T-cell (primary cell): Measurements from ENCODE around the gene ZNF205. TPM values are rescaled to one million over a fixed set of nuclear protein-coding genes. Genes with fewer than 3 reads are reported as not detected.

Experiments
- ATAC-seq, 4 experiments: fragments of 200-7000 bp in 3 of 4; fragments of 150-1000 bp in 1 of 4; cut with Tn5 transposase; replicated peaks in 1 of 4; 1 replicate in 3 of 4; 2 replicates in 1 of 4; pipeline ENCODE4 v1.10.0; 2021; ENCODE audit warnings: moderate library complexity in 3 of 4, mild to moderate bottlenecking in 2 of 4, moderate number of reproducible peaks in 1 of 4
- CTCF ChIA-PET, 2 donors: fragments of 300-600 bp; sonication (Branson Sonifier 250); formaldehyde crosslinking; loops; one replicate each; lab custom pipeline; 2022; ENCODE audit warnings: antibody characterized with exemption in 2 of 2; lab: Charles Lee
- POLR2A ChIA-PET, 2 donors: fragments of 300-600 bp; sonication (Branson Sonifier 250); formaldehyde crosslinking; loops; one replicate each; lab custom pipeline; 2022; ENCODE audit warnings: antibody characterized with exemption in 2 of 2; lab: Charles Lee
- DNase-seq, 35 experiments: peaks; one replicate each; pipeline versions ENCODE4 v3.0.0 to v3.0.0-alpha.2; 2013 to 2023
- H3K27ac ChIP-seq: one replicate; pipeline ENCODE4 v1.5.1; 2013; ENCODE audit warnings: low read length
- H3K27me3 ChIP-seq, 2 experiments: replicated peaks in 1 of 2; 1 replicate in 1 of 2; 2 replicates in 1 of 2; pipeline versions ENCODE4 v1.6.1 to v1.7.0; 2013; ENCODE audit warnings: low read length in 1 of 2, mixed read lengths in 1 of 2; ENCODE audit not compliant: control insufficient read depth in 2 of 2, insufficient read depth in 2 of 2; ENCODE audit errors: extremely low read depth in 1 of 2
- H3K36me3 ChIP-seq, 2 donors: 1 replicate in 1 of 2; 2 replicates in 1 of 2; pipeline versions ENCODE4 v1.6.1 to v1.7.0; 2013; ENCODE audit warnings: low read length in 1 of 2; ENCODE audit not compliant: control insufficient read depth in 2 of 2, insufficient read depth in 1 of 2; ENCODE audit errors: extremely low read depth in 1 of 2
- H3K4me1 ChIP-seq, 2 experiments: 1 replicate in 1 of 2; 2 replicates in 1 of 2; pipeline versions ENCODE4 v1.6.1 to v1.7.0; 2013; ENCODE audit warnings: low read length in 2 of 2, mixed read lengths in 1 of 2; ENCODE audit not compliant: insufficient read depth in 2 of 2, control insufficient read depth in 1 of 2; ENCODE audit errors: extremely low read depth in 1 of 2
- H3K4me3 ChIP-seq, 2 donors: 1 replicate in 1 of 2; 2 replicates in 1 of 2; pipeline versions ENCODE4 v1.5.1 to v1.7.0; 2013; ENCODE audit warnings: mild to moderate bottlenecking in 2 of 2, low read length in 1 of 2, moderate library complexity in 1 of 2; ENCODE audit not compliant: control insufficient read depth in 1 of 2; ENCODE audit errors: extremely low read depth in 1 of 2
- H3K9me3 ChIP-seq: 2 replicates; pipeline ENCODE4 v1.7.0; 2013
- H3K27ac Mint-ChIP-seq, 2 donors: one replicate each; pipeline ENCODE4 v1.8.0; 2020 to 2021; ENCODE audit warnings: mild to moderate bottlenecking in 2 of 2, mixed read lengths in 2 of 2
- H3K27me3 Mint-ChIP-seq, 2 donors: one replicate each; pipeline ENCODE4 v1.8.0; 2021 to 2022; ENCODE audit warnings: mixed read lengths in 2 of 2
- H3K36me3 Mint-ChIP-seq: one replicate; pipeline ENCODE4 v1.8.0; 2021; ENCODE audit warnings: mixed read lengths
- H3K4me1 Mint-ChIP-seq, 3 donors: one replicate each; pipeline ENCODE4 v1.8.0; 2020 to 2022; ENCODE audit warnings: mixed read lengths in 3 of 3, mild to moderate bottlenecking in 1 of 3
- H3K4me3 Mint-ChIP-seq, 3 donors: one replicate each; pipeline ENCODE4 v1.8.0; 2020 to 2022; ENCODE audit warnings: mild to moderate bottlenecking in 3 of 3, mixed read lengths in 3 of 3, moderate library complexity in 3 of 3
- H3K9me3 Mint-ChIP-seq, 3 donors: one replicate each; pipeline ENCODE4 v1.8.0; 2020 to 2022; ENCODE audit warnings: mixed read lengths in 3 of 3
- WGBS: methylation state at CpG from one replicate; pipeline ENCODE4 v1.1.5; 2013; ENCODE audit warnings: missing lambda C conversion rate; ENCODE audit not compliant: insufficient coverage; 5-methylcytosine and 5-hydroxymethylcytosine counted together
- total RNA-seq, 35 experiments: library from RNA in 6 of 35; stranded (reverse) in 6 of 35; fragments of 120-200 nt in 1 of 35; gene quantifications; one replicate each; pipeline versions ENCODE4 v1.2.1 to v1.2.4 and lab custom pipeline; 2013 to 2026

ZNF205 gene
- total RNA-seq, 5 donors from 2014 or later (not counting 1 experiment from before 2014, with no cell fraction given): 0.38 TPM; not detected in 4

DNA sequence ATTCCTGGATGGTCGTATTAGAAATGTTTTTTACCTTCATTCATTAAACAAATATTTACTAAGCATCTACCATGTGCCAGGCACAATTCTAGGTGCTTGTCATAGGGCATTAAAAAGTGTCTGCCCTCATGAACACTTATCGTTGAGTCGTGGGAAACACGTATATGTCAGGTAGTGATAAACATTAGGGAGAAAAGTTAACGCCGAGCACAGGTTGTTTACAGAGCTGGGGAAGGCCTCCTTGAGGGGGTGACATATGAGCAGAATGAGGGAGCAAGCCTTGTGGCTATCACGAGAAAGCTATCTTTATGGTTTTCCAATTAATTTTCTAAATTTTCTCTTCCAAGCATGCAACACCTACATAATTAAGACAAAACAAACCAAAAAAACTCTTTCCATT lies 21.5 kb downstream of the ZNF205 start:
- H3K4me1 ChIP-seq: peaks cover 19 to 56% of the 10 kb centered on the region in 2 experiments
- H3K9me3 ChIP-seq: no peaks in the 10 kb centered on the region
- H3K27ac ChIP-seq: peak overlapping the region; percentile 79
- ChIA-PET POLR2A (interaction anchor here in 1 of 2 donors (0.7 kb wide), 1 partner anchor 325 kb away, joined by 3 read pairs; no protein-coding TSS in a partner anchor), CTCF (interaction anchor here in 1 of 2 donors (1.4 to 1.8 kb wide), 4 partner anchors 15 to 70 kb away, joined by 7 to 14 read pairs (median 9); no protein-coding TSS in a partner anchor)
- DNase-seq (no peak), ATAC-seq (no peak)
- peaks cover 4% of the 10 kb centered on the region for H3K36me3 Mint-ChIP-seq
- peak overlapping the region; percentile 74 to 84 for H3K4me3 ChIP-seq
- peak overlapping the region; percentile 98 for H3K27ac Mint-ChIP-seq
- H3K27me3 ChIP-seq: no peaks in the 10 kb centered on the region
- H3K9me3 Mint-ChIP-seq: no peaks in the 10 kb centered on the region
- H3K27me3 Mint-ChIP-seq: no peaks in the 10 kb centered on the region
- peaks cover 39 to 45% (median 40%) of the 10 kb centered on the region in 3 donors for H3K4me1 Mint-ChIP-seq
- H3K36me3 ChIP-seq: peaks cover 3 to 16% of the 10 kb centered on the region in 2 donors
- 0% methylated on average over 5 of the region's 7 CpGs for WGBS
- peak overlapping the region; percentile 86 to 99 (median 98) for H3K4me3 Mint-ChIP-seq

DNA sequence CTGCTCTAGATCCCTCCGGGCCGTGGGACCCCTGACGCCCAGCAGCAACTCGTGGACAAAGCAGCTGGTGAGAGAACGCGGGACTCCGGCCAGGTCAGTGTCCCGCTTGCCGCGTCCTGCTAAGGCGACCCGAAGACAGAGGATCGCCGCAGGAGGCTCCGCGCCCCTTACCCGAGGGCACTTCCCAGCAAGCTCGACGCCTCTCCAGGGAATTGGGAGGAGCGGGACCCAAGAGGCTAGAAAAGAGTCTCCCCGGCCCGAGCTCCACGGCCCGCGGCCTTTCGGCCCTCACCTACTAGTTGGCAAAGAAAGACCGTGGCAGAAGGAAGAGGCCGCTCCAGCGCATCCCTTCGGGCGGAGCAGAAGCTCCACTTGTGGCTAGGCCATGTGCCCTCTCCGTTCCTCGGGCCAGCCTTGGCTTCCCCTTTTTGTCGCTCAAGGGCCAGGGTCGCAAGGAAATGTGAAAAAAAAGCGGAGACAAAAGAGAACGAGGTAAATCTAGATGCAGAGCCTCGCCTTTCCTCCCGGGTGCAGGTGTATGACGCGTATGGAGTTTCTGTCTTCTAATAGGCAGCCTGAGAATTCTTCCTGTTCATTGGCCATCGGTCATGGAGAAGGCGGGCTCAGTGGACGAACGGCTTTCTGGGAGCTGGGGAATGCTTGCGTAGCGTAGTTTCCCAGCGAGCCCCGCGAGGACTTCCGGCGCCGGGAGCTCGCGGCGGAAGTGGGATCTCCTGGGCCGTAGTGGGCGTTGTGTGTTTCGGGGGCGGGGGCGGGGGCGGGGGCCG lies 22.1 kb downstream of the ZNF205 start, which contains the start of gene ZNF213:
Gene ZNF213 (plus strand): TSS at position 692 of the 788 bp plus-strand sequence. CDS start 2,252 bp downstream, outside the sequence.
- Mint-ChIP-seq H3K27me3 (no peaks in the 10 kb centered on the region), H3K4me3 (peak within 1 kb of the TSS; percentile 86 to 99 (median 98)), H3K36me3 (peaks cover 8% of the 10 kb centered on the region), H3K27ac (peak within 1 kb of the TSS; percentile 98), H3K9me3 (no peaks in the 10 kb centered on the region), H3K4me1 (peaks cover 32 to 38% (median 33%) of the 10 kb centered on the region in 3 donors)
- no peaks in the 10 kb centered on the region for H3K9me3 ChIP-seq
- ChIA-PET CTCF (interaction anchor here (0.6 to 1.8 kb wide), 19 partner anchors 9 to 825 kb away, joined by 3 to 17 read pairs (median 4); no protein-coding TSS in a partner anchor), POLR2A (interaction anchor here (0.5 to 1.2 kb wide), 7 partner anchors 10 to 742 kb away, joined by 3 to 11 read pairs (median 3); partner anchors contain the start of gene OR1F1 (in 1 of the 2))
- H3K27ac ChIP-seq: peak within 1 kb of the TSS; percentile 79
- H3K4me1 ChIP-seq: peaks cover 17 to 50% of the 10 kb centered on the region in 2 experiments
- peak; percentile 74 to 97 (median 93) for DNase-seq
- H3K4me3 ChIP-seq: peak within 1 kb of the TSS; percentile 74 to 84
- peak; percentile 96 to 99 (median 98) for ATAC-seq
- H3K27me3 ChIP-seq: no peaks in the 10 kb centered on the region
- WGBS: under 1% methylated on average over 43 of the region's 63 CpGs
- peaks cover 3 to 21% of the 10 kb centered on the region in 2 donors for H3K36me3 ChIP-seq

DNA sequence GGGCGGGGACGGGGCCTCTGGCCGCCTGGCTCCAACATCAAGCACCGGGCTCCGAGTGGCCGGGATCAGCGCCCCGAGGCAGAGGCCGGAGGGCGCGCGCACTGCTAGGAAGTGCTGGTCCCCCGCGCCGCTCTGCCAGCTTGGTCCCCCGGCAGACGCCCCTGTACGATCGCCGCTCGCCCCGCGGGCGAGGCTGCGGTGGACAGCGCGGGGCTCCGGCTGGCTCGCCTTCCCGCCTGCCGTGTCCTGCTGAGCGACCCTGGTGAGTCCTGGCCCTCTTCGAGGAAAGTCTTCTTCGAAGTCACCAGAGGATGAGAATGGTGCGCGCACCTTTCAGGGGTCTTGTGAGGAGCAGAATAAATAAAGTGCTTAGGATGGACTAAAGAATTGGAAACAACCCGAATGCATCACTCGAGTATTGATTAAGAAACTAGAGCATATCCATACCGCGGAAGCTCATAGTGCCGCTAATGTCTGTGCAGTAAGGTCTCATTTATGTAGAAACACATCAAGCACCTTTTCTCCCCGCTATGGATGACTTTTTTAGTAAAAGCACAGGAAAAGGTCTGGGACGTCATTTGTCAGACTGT lies 22.8 kb downstream of the ZNF205 start:
- H3K27me3 Mint-ChIP-seq: no peaks in the 10 kb centered on the region
- no peaks in the 10 kb centered on the region for H3K27me3 ChIP-seq
- ChIA-PET CTCF (interaction anchor here (0.6 to 1.8 kb wide), 19 partner anchors 10 to 824 kb away, joined by 3 to 17 read pairs (median 4); no protein-coding TSS in a partner anchor), POLR2A (interaction anchor here in 1 of 2 donors (0.5 to 1.2 kb wide), 5 partner anchors 11 to 742 kb away, joined by 3 to 11 read pairs (median 3); partner anchors contain the start of gene OR1F1)
- peak overlapping the region; percentile 86 to 99 (median 98) for H3K4me3 Mint-ChIP-seq
- H3K4me3 ChIP-seq: peak overlapping the region; percentile 74 to 82
- H3K4me1 ChIP-seq: peaks cover 14 to 43% of the 10 kb centered on the region in 2 experiments
- H3K27ac ChIP-seq: peak overlapping the region; percentile 60
- ATAC-seq (peak in 2 of 4 experiments; percentile 2 to 31), DNase-seq (peak in 2 of 35 experiments; percentile 20 to 34)
- H3K36me3 Mint-ChIP-seq: peaks cover 7% of the 10 kb centered on the region
- peak overlapping the region; percentile 82 to 83 for H3K27ac Mint-ChIP-seq
- WGBS: 1% methylated on average over 36 of the region's 43 CpGs
- H3K36me3 ChIP-seq: peaks cover 6 to 21% of the 10 kb centered on the region in 2 donors
- no peaks in the 10 kb centered on the region for H3K9me3 Mint-ChIP-seq
- H3K9me3 ChIP-seq: no peaks in the 10 kb centered on the region
- peaks cover 28 to 34% (median 28%) of the 10 kb centered on the region in 3 donors for H3K4me1 Mint-ChIP-seq

DNA sequence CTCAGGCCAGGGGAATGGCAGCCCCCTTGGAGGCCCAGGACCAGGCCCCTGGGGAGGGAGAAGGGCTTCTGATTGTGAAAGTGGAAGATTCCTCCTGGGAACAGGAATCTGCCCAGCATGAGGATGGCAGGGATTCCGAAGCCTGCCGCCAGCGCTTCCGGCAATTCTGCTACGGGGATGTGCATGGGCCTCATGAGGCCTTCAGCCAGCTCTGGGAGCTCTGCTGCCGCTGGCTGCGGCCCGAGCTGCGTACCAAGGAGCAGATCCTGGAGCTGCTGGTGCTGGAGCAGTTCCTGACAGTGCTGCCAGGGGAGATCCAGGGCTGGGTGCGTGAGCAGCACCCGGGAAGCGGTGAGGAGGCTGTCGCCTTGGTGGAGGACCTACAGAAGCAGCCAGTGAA lies 24.9 kb downstream of the ZNF205 start:
- H3K4me3 Mint-ChIP-seq: peak overlapping the region in 1 of 3 donors; percentile 6
- ChIA-PET POLR2A (no interaction called here), CTCF (no interaction called here)
- peaks cover 14 to 36% of the 10 kb centered on the region in 2 experiments for H3K4me1 ChIP-seq
- no peak overlapping the region for H3K27ac ChIP-seq
- no peaks in the 10 kb centered on the region for H3K27me3 Mint-ChIP-seq
- H3K36me3 Mint-ChIP-seq: peaks cover 16% of the 10 kb centered on the region
- no peak overlapping the region for H3K27ac Mint-ChIP-seq
- H3K4me3 ChIP-seq: no peak overlapping the region
- WGBS: 98% methylated on average over 11 of the region's 13 CpGs
- no peaks in the 10 kb centered on the region for H3K27me3 ChIP-seq
- H3K9me3 Mint-ChIP-seq: no peaks in the 10 kb centered on the region
- DNase-seq (no peak), ATAC-seq (no peak)
- H3K4me1 Mint-ChIP-seq: peaks cover 21 to 27% (median 26%) of the 10 kb centered on the region in 3 donors
- H3K9me3 ChIP-seq: no peaks in the 10 kb centered on the region
- peaks cover 18 to 29% of the 10 kb centered on the region in 2 donors for H3K36me3 ChIP-seq

DNA sequence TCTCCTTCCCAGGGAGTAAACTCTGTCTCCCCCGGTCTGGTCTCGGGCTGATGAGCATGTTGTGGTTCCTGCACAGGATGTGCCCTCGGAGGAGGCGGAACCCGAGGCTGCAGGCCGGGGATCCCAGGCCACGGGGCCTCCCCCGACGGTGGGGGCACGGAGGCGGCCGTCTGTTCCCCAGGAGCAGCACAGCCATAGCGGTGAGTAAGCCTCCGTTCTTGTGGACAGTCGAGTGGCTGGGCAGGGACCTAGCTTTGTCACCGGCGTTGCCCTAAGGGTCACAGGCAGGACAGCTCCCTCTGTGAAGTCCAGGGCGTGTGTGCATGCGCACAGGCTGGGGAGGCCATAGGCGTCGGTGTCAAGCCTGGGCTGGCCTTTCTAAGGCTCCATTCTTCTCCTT lies 26.0 kb downstream of the ZNF205 start:
- no peak overlapping the region for H3K27ac Mint-ChIP-seq
- Histone ChIP-seq H3K4me3 (no peak overlapping the region), H3K27ac (no peak overlapping the region), H3K4me1 (peaks cover 10 to 30% of the 10 kb centered on the region in 2 experiments), H3K9me3 (no peaks in the 10 kb centered on the region), H3K27me3 (no peaks in the 10 kb centered on the region), H3K36me3 (peaks cover 24 to 34% of the 10 kb centered on the region in 2 donors)
- peaks cover 17 to 23% (median 23%) of the 10 kb centered on the region in 3 donors for H3K4me1 Mint-ChIP-seq
- peaks cover 19% of the 10 kb centered on the region for H3K36me3 Mint-ChIP-seq
- H3K27me3 Mint-ChIP-seq: no peaks in the 10 kb centered on the region
- ChIA-PET CTCF (interaction anchor here in 1 of 2 donors (0.5 kb wide), 1 partner anchor 90 kb away, joined by 5 read pairs; no protein-coding TSS in a partner anchor), POLR2A (no interaction called here)
- DNase-seq (no peak), ATAC-seq (no peak)
- WGBS: 88% methylated on average over 19 of the region's 21 CpGs
- H3K4me3 Mint-ChIP-seq: no peak overlapping the region
- H3K9me3 Mint-ChIP-seq: no peaks in the 10 kb centered on the region
